Smooth muscle cell (in vitro differentiated cells): Measurements from ENCODE around the gene TIMP4. TPM values are rescaled to one million over a fixed set of nuclear protein-coding genes. Genes with fewer than 3 reads are reported as not detected.

Source experiments
- DNase-seq: peaks from one replicate; lab custom pipeline; 2025; ENCODE audit not compliant: unreplicated experiment; lab: John Stamatoyannopoulos, UW
- H2AFZ ChIP-seq: fragments of 200-600 bp; sonication (generic); 2 replicates; pipeline ENCODE4 v1.6.0; 2016; ENCODE audit warnings: antibody characterized with exemption, low read depth, mild to moderate bottlenecking
- H3F3A ChIP-seq: fragments of 200-600 bp; sonication (generic); 2 replicates; pipeline ENCODE4 v1.6.0; 2017; ENCODE audit warnings: antibody characterized with exemption, low read depth
- H3K27ac ChIP-seq: fragments of 200-600 bp; sonication (generic); 2 replicates; pipeline ENCODE4 v1.5.1; 2016; ENCODE audit warnings: low read depth, mild to moderate bottlenecking
- H3K27me3 ChIP-seq: fragments of 200-600 bp; sonication (generic); 2 replicates; pipeline ENCODE4 v1.6.1; 2016; ENCODE audit warnings: low read depth, mild to moderate bottlenecking
- H3K36me3 ChIP-seq: fragments of 200-600 bp; sonication (generic); 2 replicates; pipeline ENCODE4 v1.5.1; 2016; ENCODE audit warnings: low read depth
- H3K4me1 ChIP-seq: fragments of 200-600 bp; sonication (generic); 2 replicates; pipeline ENCODE4 v1.5.1; 2016; ENCODE audit warnings: low read depth
- H3K4me2 ChIP-seq: fragments of 200-600 bp; sonication (generic); 2 replicates; pipeline ENCODE4 v1.6.0; 2016; ENCODE audit warnings: mild to moderate bottlenecking
- H3K4me3 ChIP-seq: fragments of 200-600 bp; sonication (generic); 2 replicates; pipeline ENCODE4 v1.5.1; 2016; ENCODE audit warnings: mild to moderate bottlenecking
- H3K79me2 ChIP-seq: fragments of 200-600 bp; sonication (generic); 2 replicates; pipeline ENCODE4 v1.6.0; 2016; ENCODE audit warnings: low read depth, mild to moderate bottlenecking
- H3K9ac ChIP-seq: fragments of 200-600 bp; sonication (generic); 2 replicates; pipeline ENCODE4 v1.6.0; 2016; ENCODE audit warnings: low read depth
- H3K9me3 ChIP-seq: fragments of 200-600 bp; sonication (generic); replicated peaks from 2 replicates; pipeline ENCODE4 v1.5.1; 2016; ENCODE audit warnings: low read depth
- H4K20me1 ChIP-seq: fragments of 200-600 bp; sonication (generic); 2 replicates; pipeline ENCODE4 v1.6.0; 2016; ENCODE audit warnings: low read depth
- WGBS: methylation state at CpG from one replicate; pipeline ENCODE4 v1.1.7; 2016; ENCODE audit warnings: low lambda C conversion rate; 5-methylcytosine and 5-hydroxymethylcytosine counted together
- polyA plus RNA-seq: library from polyadenylated mRNA; unstranded; fragments of >200 nt; fragmentation: Nextera tagmentation; extraction: Ambion mirVana; gene quantifications from 2 replicates; pipeline ENCODE4 v1.2.1, GENCODE V29; 2016
- total RNA-seq: library from RNA; depleted of rRNA; stranded (reverse); fragments of >200 nt; gene quantifications from 2 replicates; pipeline ENCODE4 v1.2.3, GENCODE V29; 2014
- TF ChIP-seq, protein P1 (sequence below): fragments of 200-600 bp; sonication (generic); IDR thresholded peaks from 2 replicates; pipeline ENCODE4 v1.5.1; 2017; ENCODE audit warnings: borderline replicate concordance, mild to moderate bottlenecking, antibody characterized with exemption; ENCODE audit not compliant: insufficient read depth, poor library complexity, severe bottlenecking

The TIMP4 gene
- total and polyA plus RNA-seq, 2 experiments from 2014 or later = 0.27 to 1.5 TPM

DNA sequence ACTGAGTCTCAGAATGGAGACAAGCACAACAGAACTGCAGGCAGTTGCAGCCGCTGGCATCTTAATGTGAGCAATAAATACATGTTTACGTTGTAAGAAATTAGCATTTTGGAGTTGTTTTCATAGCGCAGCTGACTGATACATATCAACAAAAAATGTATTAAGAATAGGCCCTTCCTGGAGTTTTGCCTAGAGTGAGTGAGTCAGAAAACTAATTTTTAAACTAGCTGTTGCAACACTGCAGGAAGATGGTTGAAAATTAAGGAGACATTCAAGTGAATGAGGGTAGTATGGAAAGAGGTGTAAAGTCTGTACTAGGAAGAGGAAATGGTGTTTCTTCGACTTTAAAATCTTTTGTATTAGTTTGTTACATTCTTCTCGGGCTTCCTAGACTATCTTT, 39.6 kb upstream of the TIMP4 start:
- no peaks in the 10 kb centered on the region for H3K9me3 ChIP-seq
- no peak for DNase-seq
- H3K4me1 ChIP-seq = peaks cover 9% of the 10 kb centered on the region
- H3K4me2 ChIP-seq = no peak overlapping the region
- TF ChIP-seq, protein P1, sequence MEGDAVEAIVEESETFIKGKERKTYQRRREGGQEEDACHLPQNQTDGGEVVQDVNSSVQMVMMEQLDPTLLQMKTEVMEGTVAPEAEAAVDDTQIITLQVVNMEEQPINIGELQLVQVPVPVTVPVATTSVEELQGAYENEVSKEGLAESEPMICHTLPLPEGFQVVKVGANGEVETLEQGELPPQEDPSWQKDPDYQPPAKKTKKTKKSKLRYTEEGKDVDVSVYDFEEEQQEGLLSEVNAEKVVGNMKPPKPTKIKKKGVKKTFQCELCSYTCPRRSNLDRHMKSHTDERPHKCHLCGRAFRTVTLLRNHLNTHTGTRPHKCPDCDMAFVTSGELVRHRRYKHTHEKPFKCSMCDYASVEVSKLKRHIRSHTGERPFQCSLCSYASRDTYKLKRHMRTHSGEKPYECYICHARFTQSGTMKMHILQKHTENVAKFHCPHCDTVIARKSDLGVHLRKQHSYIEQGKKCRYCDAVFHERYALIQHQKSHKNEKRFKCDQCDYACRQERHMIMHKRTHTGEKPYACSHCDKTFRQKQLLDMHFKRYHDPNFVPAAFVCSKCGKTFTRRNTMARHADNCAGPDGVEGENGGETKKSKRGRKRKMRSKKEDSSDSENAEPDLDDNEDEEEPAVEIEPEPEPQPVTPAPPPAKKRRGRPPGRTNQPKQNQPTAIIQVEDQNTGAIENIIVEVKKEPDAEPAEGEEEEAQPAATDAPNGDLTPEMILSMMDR = no peak
- no peaks in the 10 kb centered on the region for H3K27me3 ChIP-seq
- H3K79me2 ChIP-seq = no peaks in the 10 kb centered on the region
- no peaks in the 10 kb centered on the region for H3K36me3 ChIP-seq
- H3K27ac ChIP-seq = no peak overlapping the region
- WGBS = 61% methylated on average over 5 of the region's 5 CpGs
- H4K20me1 ChIP-seq = no peaks in the 10 kb centered on the region
- H3K4me3 ChIP-seq = no peak overlapping the region
- H3F3A ChIP-seq = peaks cover 9% of the 10 kb centered on the region
- H3K9ac ChIP-seq = no peak overlapping the region
- no peak overlapping the region for H2AFZ ChIP-seq

DNA sequence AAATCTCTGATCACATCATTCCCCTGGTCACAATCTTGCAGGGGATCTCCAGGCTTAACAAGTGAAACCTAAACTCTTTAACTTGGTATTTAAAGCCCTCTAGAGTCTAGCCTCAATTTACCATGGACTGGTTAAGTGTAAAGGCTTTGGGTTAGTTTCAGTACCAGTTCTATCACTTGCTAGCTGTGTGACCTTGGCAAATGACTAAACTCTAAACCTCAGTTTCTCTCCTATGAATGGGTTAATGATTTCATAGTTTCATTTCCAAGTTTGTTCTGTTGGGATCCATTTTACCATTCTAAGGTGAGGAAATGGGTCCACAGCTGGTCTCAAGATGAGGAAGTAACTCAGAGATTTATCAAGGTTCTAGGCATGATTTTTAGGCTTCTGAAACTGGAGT, 38.8 kb upstream of the TIMP4 start:
- peaks cover 9% of the 10 kb centered on the region for H3K4me1 ChIP-seq
- no peak overlapping the region for H3K4me2 ChIP-seq
- H4K20me1 ChIP-seq = no peaks in the 10 kb centered on the region
- peaks cover 9% of the 10 kb centered on the region for H3F3A ChIP-seq
- no peaks in the 10 kb centered on the region for H3K36me3 ChIP-seq
- H3K79me2 ChIP-seq = no peaks in the 10 kb centered on the region
- no peak overlapping the region for H3K9ac ChIP-seq
- H2AFZ ChIP-seq = no peak overlapping the region
- TF ChIP-seq, protein P1 = no peak
- no peak for DNase-seq
- no peaks in the 10 kb centered on the region for H3K9me3 ChIP-seq
- no peak overlapping the region for H3K27ac ChIP-seq
- no peaks in the 10 kb centered on the region for H3K27me3 ChIP-seq
- no peak overlapping the region for H3K4me3 ChIP-seq

DNA sequence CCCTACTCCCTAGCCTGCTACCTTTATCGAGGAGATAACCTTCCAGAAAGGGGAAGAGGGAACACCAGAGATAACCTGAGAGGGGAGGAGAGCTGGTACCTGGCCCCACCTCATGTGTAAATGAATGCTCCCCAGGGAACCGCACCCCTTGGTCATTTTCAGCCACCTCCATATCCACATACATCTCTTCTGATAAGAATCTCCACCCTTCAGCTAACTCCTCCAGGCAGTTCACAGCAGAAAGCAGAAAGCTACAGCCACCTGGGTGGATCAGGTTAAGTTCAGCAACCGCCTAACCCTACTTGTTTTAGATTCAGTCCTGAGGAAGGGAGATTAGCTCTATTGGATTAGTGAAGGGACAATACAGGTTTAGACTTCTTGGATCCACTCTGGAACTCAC, 38.0 kb upstream of the TIMP4 start:
- 80% methylated on average over 3 of the region's 3 CpGs for WGBS
- no peak overlapping the region for H3K27ac ChIP-seq
- no peak overlapping the region for H3K4me3 ChIP-seq
- no peak overlapping the region for H2AFZ ChIP-seq
- H3K79me2 ChIP-seq = no peaks in the 10 kb centered on the region
- H3K36me3 ChIP-seq = no peaks in the 10 kb centered on the region
- TF ChIP-seq, protein P1 = no peak
- DNase-seq = no peak
- no peaks in the 10 kb centered on the region for H4K20me1 ChIP-seq
- H3F3A ChIP-seq = peaks cover 9% of the 10 kb centered on the region
- H3K27me3 ChIP-seq = no peaks in the 10 kb centered on the region
- H3K4me2 ChIP-seq = no peak overlapping the region
- no peaks in the 10 kb centered on the region for H3K9me3 ChIP-seq
- peaks cover 9% of the 10 kb centered on the region for H3K4me1 ChIP-seq
- H3K9ac ChIP-seq = no peak overlapping the region

DNA sequence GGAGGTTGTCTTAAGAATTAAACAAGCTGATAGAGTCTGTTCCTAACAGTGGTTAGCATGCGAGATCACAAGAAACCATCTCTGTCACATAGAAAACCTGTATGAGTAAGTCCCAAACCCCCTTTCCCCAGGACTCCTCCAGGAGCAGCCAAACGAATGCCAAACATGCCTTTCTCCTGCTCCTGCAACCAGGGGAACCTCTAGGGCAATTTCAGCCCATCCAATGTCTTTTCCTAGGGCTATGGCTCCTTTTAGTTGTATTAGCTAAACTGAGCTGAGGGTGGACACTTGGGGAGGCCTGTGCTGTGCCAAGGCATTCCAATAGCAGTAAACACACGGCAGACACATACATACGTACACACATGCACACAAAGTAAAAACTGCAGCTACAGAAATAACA, 36.5 kb upstream of the TIMP4 start:
- WGBS = 67% methylated on average over 4 of the region's 4 CpGs
- DNase-seq = no peak
- H4K20me1 ChIP-seq = no peaks in the 10 kb centered on the region
- TF ChIP-seq, protein P1 = no peak
- H3K79me2 ChIP-seq = no peaks in the 10 kb centered on the region
- H3K9ac ChIP-seq = no peak overlapping the region
- H3K9me3 ChIP-seq = no peaks in the 10 kb centered on the region
- H3K36me3 ChIP-seq = no peaks in the 10 kb centered on the region
- no peak overlapping the region for H2AFZ ChIP-seq
- H3K4me2 ChIP-seq = no peak overlapping the region
- peaks cover 9% of the 10 kb centered on the region for H3F3A ChIP-seq
- peaks cover 9% of the 10 kb centered on the region for H3K4me1 ChIP-seq
- no peak overlapping the region for H3K4me3 ChIP-seq
- peak overlapping the region; percentile 94 for H3K27ac ChIP-seq
- no peaks in the 10 kb centered on the region for H3K27me3 ChIP-seq
